NCI-H146 (cell line): ENCODE results near the gene ARNT2.
"Not testable (repeated sequence)": the region's sequence is repeated elsewhere in the genome, so short reads cannot be mapped to it uniquely, and the experiment has no call there.

Source experiments
- DNase-seq: peaks from one replicate; lab custom pipeline; 2025; lab: John Stamatoyannopoulos, UW

Gene ARNT2

GRCh38 chr15:80615783-80616391, 211.7 kb downstream of the ARNT2 start:
- DNase-seq, result peak; percentile 26

- DNase-seq, result no peak
These were observed 214.7 kb downstream of the ARNT2 start for GRCh38 chr15:80618685-80619400.

GRCh38 chr15:80619680-80620079, 215.5 kb downstream of the ARNT2 start:
- DNase-seq, result peak; percentile 11

GRCh38 chr15:80620141-80620540, 216.0 kb downstream of the ARNT2 start:
- no peak for DNase-seq

- no peak for DNase-seq
These were observed 216.7 kb downstream of the ARNT2 start for GRCh38 chr15:80620931-80621330.

GRCh38 chr15:80626643-80627120, 222.5 kb downstream of the ARNT2 start:
- DNase-seq, result no peak

- no peak for DNase-seq
These were observed 225.2 kb downstream of the ARNT2 start for GRCh38 chr15:80629355-80629754.

GRCh38 chr15:80630981-80631380, 226.8 kb downstream of the ARNT2 start:
- no peak for DNase-seq

GRCh38 chr15:80633221-80633620, 229.0 kb downstream of the ARNT2 start:
- DNase-seq, result no peak

- DNase-seq, result no peak
These were observed 231.8 kb downstream of the ARNT2 start for GRCh38 chr15:80635953-80636352.

GRCh38 chr15:80636675-80637074, 232.5 kb downstream of the ARNT2 start:
- no peak for DNase-seq

GRCh38 chr15:80637747-80638146, 233.6 kb downstream of the ARNT2 start:
- no peak for DNase-seq

GRCh38 chr15:80638553-80639167, 234.5 kb downstream of the ARNT2 start:
- DNase-seq, result no peak

GRCh38 chr15:80639168-80639555, 235.0 kb downstream of the ARNT2 start:
- DNase-seq, result no peak

- DNase-seq, result no peak
These were observed 236.4 kb downstream of the ARNT2 start for GRCh38 chr15:80640531-80641121.

GRCh38 chr15:80641384-80641783, 237.2 kb downstream of the ARNT2 start:
- no peak for DNase-seq

GRCh38 chr15:80643431-80643951, 239.3 kb downstream of the ARNT2 start:
- no peak for DNase-seq

- DNase-seq, result no peak
These were observed 241.4 kb downstream of the ARNT2 start for GRCh38 chr15:80645494-80646065.

- DNase-seq, result not testable (repeated sequence)
These were observed 243.2 kb downstream of the ARNT2 start for GRCh38 chr15:80647424-80647823.
